Measurements from ENCODE around the gene PPIP5K1. TPM values are rescaled to one million over a fixed set of nuclear protein-coding genes. Genes with fewer than 3 reads are reported as not detected.

The PPIP5K1 gene
- polyA plus RNA-seq, 1 donor (not counting 4 experiments of a cell fraction or from before 2014, with no cell fraction given): 52.9 TPM

- dilution Hi-C loops (cut with MboI; ENCODE audit: extremely low pct_ligation_motif_present, low sequenced_read_pairs): no loop called here
- H3K9ac ChIP-seq (ENCODE audit: control insufficient read depth, extremely low read depth, insufficient read depth, low read length): no peak within 1 kb of the TSS
These were observed 72.4 kb downstream of the PPIP5K1 start, which contains the start of gene MAP1A for GRCh38 chr15:43517354-43518196. Gene MAP1A, plus strand, starts transcription at chr15:43517608. Its CDS starts 3,866 bp downstream, at chr15:43521474.

GRCh38 chr15:43516801-43517353 lies 73.1 kb downstream of the PPIP5K1 start:
- Histone ChIP-seq H3K9me1 (ENCODE audit: control insufficient read depth, extremely low read depth, insufficient read depth, low read length) (no peaks in the 10 kb centered on the region), H3K27ac (ENCODE audit: control insufficient read depth, insufficient read depth, low read length) (no peak overlapping the region), H3K27me3 (ENCODE audit: control insufficient read depth, extremely low read depth, insufficient read depth, low read length) (peaks cover 39% of the 10 kb centered on the region), H3K4me3 (ENCODE audit: control insufficient read depth in 2 of 3, extremely low read depth in 1 of 3, insufficient read depth in 2 of 3, low read depth in 1 of 3, low read length in 3 of 3) (no peak overlapping the region), H4K20me1 (ENCODE audit: control insufficient read depth, extremely low read depth, insufficient read depth, low read length) (no peaks in the 10 kb centered on the region), H2AFZ (ENCODE audit: control insufficient read depth, low read length) (no peak overlapping the region), H3K9me3 (ENCODE audit: control insufficient read depth, low read depth, low read length) (no peaks in the 10 kb centered on the region), H3K36me3 (ENCODE audit: control insufficient read depth in 2 of 2, extremely low read depth in 1 of 2, insufficient read depth in 2 of 2, low read length in 2 of 2) (no peaks in the 10 kb centered on the region), H3K9ac (ENCODE audit: control insufficient read depth, extremely low read depth, insufficient read depth, low read length) (no peak overlapping the region), H3K4me2 (ENCODE audit: control insufficient read depth, extremely low read depth, insufficient read depth, low read depth, low read length) (no peak overlapping the region), H3K4me1 (ENCODE audit: control insufficient read depth, extremely low read depth, insufficient read depth, low read length) (no peaks in the 10 kb centered on the region), H3K79me2 (ENCODE audit: control insufficient read depth, insufficient read depth, low read length) (no peaks in the 10 kb centered on the region)
- no peak for DNase-seq (ENCODE audit: low read depth, low spot score)
- peak; percentile 17 for FAIRE-seq
- TF ChIP-seq EZH2 (IDR thresholded peaks at IDR 0.05; ENCODE audit: low read length): no peak
- TF ChIP-seq, protein P1, sequence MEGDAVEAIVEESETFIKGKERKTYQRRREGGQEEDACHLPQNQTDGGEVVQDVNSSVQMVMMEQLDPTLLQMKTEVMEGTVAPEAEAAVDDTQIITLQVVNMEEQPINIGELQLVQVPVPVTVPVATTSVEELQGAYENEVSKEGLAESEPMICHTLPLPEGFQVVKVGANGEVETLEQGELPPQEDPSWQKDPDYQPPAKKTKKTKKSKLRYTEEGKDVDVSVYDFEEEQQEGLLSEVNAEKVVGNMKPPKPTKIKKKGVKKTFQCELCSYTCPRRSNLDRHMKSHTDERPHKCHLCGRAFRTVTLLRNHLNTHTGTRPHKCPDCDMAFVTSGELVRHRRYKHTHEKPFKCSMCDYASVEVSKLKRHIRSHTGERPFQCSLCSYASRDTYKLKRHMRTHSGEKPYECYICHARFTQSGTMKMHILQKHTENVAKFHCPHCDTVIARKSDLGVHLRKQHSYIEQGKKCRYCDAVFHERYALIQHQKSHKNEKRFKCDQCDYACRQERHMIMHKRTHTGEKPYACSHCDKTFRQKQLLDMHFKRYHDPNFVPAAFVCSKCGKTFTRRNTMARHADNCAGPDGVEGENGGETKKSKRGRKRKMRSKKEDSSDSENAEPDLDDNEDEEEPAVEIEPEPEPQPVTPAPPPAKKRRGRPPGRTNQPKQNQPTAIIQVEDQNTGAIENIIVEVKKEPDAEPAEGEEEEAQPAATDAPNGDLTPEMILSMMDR (optimal IDR thresholded peaks at IDR 0.05 in 1 of 3, IDR thresholded peaks at IDR 0.05 in 1 of 3, conservative IDR thresholded peaks at IDR 0.05 in 1 of 3; ENCODE audit: extremely low read depth in 1 of 3, insufficient read depth in 2 of 3, low read length in 3 of 3): no peak
- dilution Hi-C loops (cut with MboI; ENCODE audit: extremely low pct_ligation_motif_present, low sequenced_read_pairs): no loop called here

More at GRCh38 chr15:43517354-43518196, 72.4 kb downstream of the PPIP5K1 start, which contains the start of gene MAP1A:
- peak within 1 kb of the TSS in 1 of 3 experiments; percentile 11 for H3K4me3 ChIP-seq (ENCODE audit: control insufficient read depth in 2 of 3, extremely low read depth in 1 of 3, insufficient read depth in 2 of 3, low read depth in 1 of 3, low read length in 3 of 3)
- H2AFZ ChIP-seq (ENCODE audit: control insufficient read depth, low read length): no peak within 1 kb of the TSS
- no peaks in the 10 kb centered on the region for H3K9me3 ChIP-seq (ENCODE audit: control insufficient read depth, low read depth, low read length)
- no peak within 1 kb of the TSS for H3K27ac ChIP-seq (ENCODE audit: control insufficient read depth, insufficient read depth, low read length)
- H3K4me2 ChIP-seq (ENCODE audit: control insufficient read depth, extremely low read depth, insufficient read depth, low read depth, low read length): peak within 1 kb of the TSS; percentile 40
- FAIRE-seq: no peak
- H3K4me1 ChIP-seq (ENCODE audit: control insufficient read depth, extremely low read depth, insufficient read depth, low read length): no peaks in the 10 kb centered on the region
- no peaks in the 10 kb centered on the region for H3K36me3 ChIP-seq (ENCODE audit: control insufficient read depth in 2 of 2, extremely low read depth in 1 of 2, insufficient read depth in 2 of 2, low read length in 2 of 2)
- no peak for DNase-seq (ENCODE audit: low read depth, low spot score)
- H3K9me1 ChIP-seq (ENCODE audit: control insufficient read depth, extremely low read depth, insufficient read depth, low read length): no peaks in the 10 kb centered on the region
- H3K27me3 ChIP-seq (ENCODE audit: control insufficient read depth, extremely low read depth, insufficient read depth, low read length): peaks cover 42% of the 10 kb centered on the region
- no peak for TF ChIP-seq EZH2 (IDR thresholded peaks at IDR 0.05; ENCODE audit: low read length)
- TF ChIP-seq, protein P1 (optimal IDR thresholded peaks at IDR 0.05 in 1 of 3, IDR thresholded peaks at IDR 0.05 in 1 of 3, conservative IDR thresholded peaks at IDR 0.05 in 1 of 3; ENCODE audit: extremely low read depth in 1 of 3, insufficient read depth in 2 of 3, low read length in 3 of 3): no peak
- H3K79me2 ChIP-seq (ENCODE audit: control insufficient read depth, insufficient read depth, low read length): no peaks in the 10 kb centered on the region
- no peaks in the 10 kb centered on the region for H4K20me1 ChIP-seq (ENCODE audit: control insufficient read depth, extremely low read depth, insufficient read depth, low read length)
